ENCODE data around the gene STMN3.

DNA sequence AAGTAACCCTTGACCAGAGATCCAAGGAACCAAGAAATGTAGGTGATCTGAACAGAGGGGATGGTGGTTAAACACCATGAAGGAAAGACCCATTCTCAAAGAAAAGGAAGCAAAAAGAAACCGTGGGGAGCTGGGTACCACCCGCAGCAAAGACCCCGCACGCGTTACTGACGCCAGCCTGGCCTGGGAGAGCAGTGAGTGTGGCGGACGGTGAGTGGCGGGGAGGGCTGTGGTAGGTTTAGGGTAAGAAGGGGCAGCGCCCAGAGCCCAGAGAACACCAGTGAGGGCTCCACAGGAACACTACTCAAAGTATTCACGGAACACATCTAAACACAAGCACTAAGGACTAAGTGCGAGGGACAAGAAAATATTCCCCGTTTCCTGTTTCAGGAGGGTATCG lies 30.5 kb downstream of the STMN3 start:
- TF ChIP-seq, protein P1, sequence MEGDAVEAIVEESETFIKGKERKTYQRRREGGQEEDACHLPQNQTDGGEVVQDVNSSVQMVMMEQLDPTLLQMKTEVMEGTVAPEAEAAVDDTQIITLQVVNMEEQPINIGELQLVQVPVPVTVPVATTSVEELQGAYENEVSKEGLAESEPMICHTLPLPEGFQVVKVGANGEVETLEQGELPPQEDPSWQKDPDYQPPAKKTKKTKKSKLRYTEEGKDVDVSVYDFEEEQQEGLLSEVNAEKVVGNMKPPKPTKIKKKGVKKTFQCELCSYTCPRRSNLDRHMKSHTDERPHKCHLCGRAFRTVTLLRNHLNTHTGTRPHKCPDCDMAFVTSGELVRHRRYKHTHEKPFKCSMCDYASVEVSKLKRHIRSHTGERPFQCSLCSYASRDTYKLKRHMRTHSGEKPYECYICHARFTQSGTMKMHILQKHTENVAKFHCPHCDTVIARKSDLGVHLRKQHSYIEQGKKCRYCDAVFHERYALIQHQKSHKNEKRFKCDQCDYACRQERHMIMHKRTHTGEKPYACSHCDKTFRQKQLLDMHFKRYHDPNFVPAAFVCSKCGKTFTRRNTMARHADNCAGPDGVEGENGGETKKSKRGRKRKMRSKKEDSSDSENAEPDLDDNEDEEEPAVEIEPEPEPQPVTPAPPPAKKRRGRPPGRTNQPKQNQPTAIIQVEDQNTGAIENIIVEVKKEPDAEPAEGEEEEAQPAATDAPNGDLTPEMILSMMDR (IDR thresholded peaks at IDR 0.05): no peak
- TF ChIP-seq TCF7L2 (IDR thresholded peaks at IDR 0.05; ENCODE audit: low read depth, low read length): no peak
- TF ChIP-seq, protein P2, sequence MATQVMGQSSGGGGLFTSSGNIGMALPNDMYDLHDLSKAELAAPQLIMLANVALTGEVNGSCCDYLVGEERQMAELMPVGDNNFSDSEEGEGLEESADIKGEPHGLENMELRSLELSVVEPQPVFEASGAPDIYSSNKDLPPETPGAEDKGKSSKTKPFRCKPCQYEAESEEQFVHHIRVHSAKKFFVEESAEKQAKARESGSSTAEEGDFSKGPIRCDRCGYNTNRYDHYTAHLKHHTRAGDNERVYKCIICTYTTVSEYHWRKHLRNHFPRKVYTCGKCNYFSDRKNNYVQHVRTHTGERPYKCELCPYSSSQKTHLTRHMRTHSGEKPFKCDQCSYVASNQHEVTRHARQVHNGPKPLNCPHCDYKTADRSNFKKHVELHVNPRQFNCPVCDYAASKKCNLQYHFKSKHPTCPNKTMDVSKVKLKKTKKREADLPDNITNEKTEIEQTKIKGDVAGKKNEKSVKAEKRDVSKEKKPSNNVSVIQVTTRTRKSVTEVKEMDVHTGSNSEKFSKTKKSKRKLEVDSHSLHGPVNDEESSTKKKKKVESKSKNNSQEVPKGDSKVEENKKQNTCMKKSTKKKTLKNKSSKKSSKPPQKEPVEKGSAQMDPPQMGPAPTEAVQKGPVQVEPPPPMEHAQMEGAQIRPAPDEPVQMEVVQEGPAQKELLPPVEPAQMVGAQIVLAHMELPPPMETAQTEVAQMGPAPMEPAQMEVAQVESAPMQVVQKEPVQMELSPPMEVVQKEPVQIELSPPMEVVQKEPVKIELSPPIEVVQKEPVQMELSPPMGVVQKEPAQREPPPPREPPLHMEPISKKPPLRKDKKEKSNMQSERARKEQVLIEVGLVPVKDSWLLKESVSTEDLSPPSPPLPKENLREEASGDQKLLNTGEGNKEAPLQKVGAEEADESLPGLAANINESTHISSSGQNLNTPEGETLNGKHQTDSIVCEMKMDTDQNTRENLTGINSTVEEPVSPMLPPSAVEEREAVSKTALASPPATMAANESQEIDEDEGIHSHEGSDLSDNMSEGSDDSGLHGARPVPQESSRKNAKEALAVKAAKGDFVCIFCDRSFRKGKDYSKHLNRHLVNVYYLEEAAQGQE (IDR thresholded peaks at IDR 0.05; ENCODE audit: insufficient read depth in 1 of 2, low read depth in 2 of 2, low read length in 1 of 2): no peak
- TF ChIP-seq POLR2AphosphoS5 (IDR thresholded peaks at IDR 0.05; ENCODE audit: low read depth, low read length): no peak
- no peak for TF ChIP-seq SIN3A (IDR thresholded peaks at IDR 0.05; ENCODE audit: borderline replicate concordance, insufficient read depth, low read depth, low read length)
